Common myeloid progenitor, CD34-positive (primary cell): ENCODE measurements around the gene ZBED1.

Experiments
- CTCF ChIA-PET: fragments of 350-600 bp; sonication (Branson Sonifier 250); formaldehyde crosslinking; loops from one replicate; lab custom pipeline; 2021; ENCODE audit warnings: antibody characterized with exemption; lab: Charles Lee
- POLR2A ChIA-PET: fragments of 350-600 bp; sonication (Branson Sonifier 250); formaldehyde crosslinking; loops from one replicate; lab custom pipeline; 2021; ENCODE audit warnings: antibody characterized with exemption; lab: Charles Lee
- DNase-seq, 3 donors: peaks; one replicate each; pipeline versions ENCODE4 v3.0.0 to v3.0.0-alpha.2; 2013
- H3K27ac ChIP-seq, 2 experiments: 1 replicate in 1 of 2; 2 replicates in 1 of 2; pipeline ENCODE4 v1.7.0; 2013; ENCODE audit warnings: inconsistent platforms in 2 of 2, low read length in 2 of 2, mild to moderate bottlenecking in 2 of 2, low read depth in 1 of 2, moderate library complexity in 1 of 2; ENCODE audit not compliant: severe bottlenecking in 2 of 2, insufficient read depth in 1 of 2, poor library complexity in 1 of 2
- H3K27me3 ChIP-seq, 5 experiments: replicated peaks in 2 of 5; 1 replicate in 3 of 5; 2 replicates in 2 of 5; pipeline versions ENCODE4 v1.6.1 to v1.7.0; 2013; ENCODE audit warnings: low read length in 4 of 5, mild to moderate bottlenecking in 2 of 5, moderate library complexity in 2 of 5, inconsistent platforms in 1 of 5; ENCODE audit not compliant: insufficient read depth in 5 of 5, control insufficient read depth in 4 of 5
- H3K36me3 ChIP-seq, 4 experiments: 1 replicate in 2 of 4; 2 replicates in 2 of 4; pipeline versions ENCODE4 v1.6.1 to v1.7.0; 2013; ENCODE audit warnings: low read length in 3 of 4, control low read depth in 1 of 4, mild to moderate bottlenecking in 1 of 4; ENCODE audit not compliant: control insufficient read depth in 4 of 4, insufficient read depth in 4 of 4
- H3K4me1 ChIP-seq, 4 experiments: 1 replicate in 3 of 4; 2 replicates in 1 of 4; pipeline versions ENCODE4 v1.6.1 to v1.7.1; 2013; ENCODE audit warnings: low read length in 3 of 4, mild to moderate bottlenecking in 3 of 4, control low read depth in 1 of 4, inconsistent platforms in 1 of 4, moderate library complexity in 1 of 4; ENCODE audit not compliant: control insufficient read depth in 4 of 4, insufficient read depth in 4 of 4; ENCODE audit errors: control extremely low read depth in 1 of 4
- H3K4me3 ChIP-seq, 7 experiments: 1 replicate in 4 of 7; 2 replicates in 3 of 7; pipeline versions ENCODE4 v1.5.1 to v1.7.0; 2013; ENCODE audit warnings: mild to moderate bottlenecking in 7 of 7, low read length in 6 of 7, moderate library complexity in 6 of 7, inconsistent platforms in 2 of 7, low read depth in 2 of 7, control low read depth in 1 of 7; ENCODE audit not compliant: insufficient read depth in 4 of 7, control insufficient read depth in 1 of 7; ENCODE audit errors: extremely low read depth in 1 of 7
- H3K9me3 ChIP-seq, 5 experiments: 1 replicate in 4 of 5; 2 replicates in 1 of 5; pipeline versions ENCODE4 v1.6.1 to v1.7.1; 2013; ENCODE audit warnings: low read length in 4 of 5, mild to moderate bottlenecking in 2 of 5, inconsistent platforms in 1 of 5, low read depth in 1 of 5, moderate library complexity in 1 of 5; ENCODE audit not compliant: control insufficient read depth in 4 of 5, insufficient read depth in 2 of 5; ENCODE audit errors: control extremely low read depth in 1 of 5
- whole genome bisulfite sequencing: methylation state at CpG from one replicate; pipeline ENCODE4 v1.1.5; 2013; ENCODE audit not compliant: insufficient coverage; 5-methylcytosine and 5-hydroxymethylcytosine counted together

The ZBED1 gene

GRCh38 chrX:2542826-2543521 is 42.2 kb upstream of the ZBED1 start:
- Histone ChIP-seq H3K4me3 (no peak overlapping the region), H3K9me3 (peaks cover 0 to 8% (median 4%) of the 10 kb centered on the region in 5 experiments), H3K27me3 (no peaks in the 10 kb centered on the region), H3K36me3 (no peaks in the 10 kb centered on the region), H3K4me1 (peaks cover 0 to 11% (median 4%) of the 10 kb centered on the region in 4 experiments), H3K27ac (no peak overlapping the region)
- ChIA-PET CTCF (no interaction called here), POLR2A (no interaction called here)
- WGBS = 0% methylated on average over 2 of the region's 7 CpGs
- peak; percentile 33 to 79 (median 54) for DNase-seq

- Histone ChIP-seq H3K4me3 (no peak overlapping the region), H3K36me3 (no peaks in the 10 kb centered on the region), H3K9me3 (peaks cover 0 to 4% (median 2%) of the 10 kb centered on the region in 5 experiments), H3K27me3 (no peaks in the 10 kb centered on the region), H3K4me1 (peaks cover 0 to 11% (median 4%) of the 10 kb centered on the region in 4 experiments), H3K27ac (no peak overlapping the region)
- ChIA-PET POLR2A (no interaction called here), CTCF (no interaction called here)
- no CpG with 5 or more reads among the region's 8 CpGs for WGBS
- DNase-seq = no peak
These were observed 40.8 kb upstream of the ZBED1 start for GRCh38 chrX:2541603-2542002.

GRCh38 chrX:2540426-2540947 is 39.7 kb upstream of the ZBED1 start:
- CTCF ChIA-PET = no interaction called here
- Histone ChIP-seq H3K27ac (no peak overlapping the region), H3K4me1 (peaks cover 0 to 14% (median 4%) of the 10 kb centered on the region in 4 experiments), H3K27me3 (no peaks in the 10 kb centered on the region), H3K9me3 (peaks cover 0 to under 1% (median 0%) of the 10 kb centered on the region in 5 experiments), H3K4me3 (no peak overlapping the region), H3K36me3 (no peaks in the 10 kb centered on the region)
- POLR2A ChIA-PET = no interaction called here
- WGBS = 98% methylated on average over 6 of the region's 12 CpGs
- no peak for DNase-seq

GRCh38 chrX:2539586-2539985 is 38.8 kb upstream of the ZBED1 start:
- H3K36me3 ChIP-seq = no peaks in the 10 kb centered on the region
- H3K27ac ChIP-seq = no peak overlapping the region
- H3K4me3 ChIP-seq = no peak overlapping the region
- WGBS = 100% methylated on average over 1 of the region's 3 CpGs
- H3K9me3 ChIP-seq = no peaks in the 10 kb centered on the region
- H3K27me3 ChIP-seq = no peaks in the 10 kb centered on the region
- DNase-seq = no peak
- POLR2A ChIA-PET = no interaction called here
- CTCF ChIA-PET = no interaction called here
- peaks cover 0 to 14% (median 4%) of the 10 kb centered on the region in 4 experiments for H3K4me1 ChIP-seq

GRCh38 chrX:2538031-2538757 is 37.4 kb upstream of the ZBED1 start:
- WGBS = 94% methylated on average over 10 of the region's 15 CpGs
- POLR2A ChIA-PET = no interaction called here
- Histone ChIP-seq H3K27me3 (no peaks in the 10 kb centered on the region), H3K27ac (no peak overlapping the region), H3K4me3 (no peak overlapping the region), H3K36me3 (no peaks in the 10 kb centered on the region), H3K4me1 (peaks cover 0 to 13% (median 3%) of the 10 kb centered on the region in 4 experiments), H3K9me3 (no peaks in the 10 kb centered on the region)
- CTCF ChIA-PET = no interaction called here
- DNase-seq = no peak

GRCh38 chrX:2536974-2537373 is 36.2 kb upstream of the ZBED1 start:
- WGBS = 100% methylated on average over 2 of the region's 5 CpGs
- DNase-seq = no peak
- H3K4me1 ChIP-seq = peaks cover 0 to 9% (median 0%) of the 10 kb centered on the region in 4 experiments
- H3K4me3 ChIP-seq = no peak overlapping the region
- POLR2A ChIA-PET = no interaction called here
- CTCF ChIA-PET = no interaction called here
- H3K27me3 ChIP-seq = no peaks in the 10 kb centered on the region
- H3K27ac ChIP-seq = no peak overlapping the region
- no peaks in the 10 kb centered on the region for H3K9me3 ChIP-seq
- no peaks in the 10 kb centered on the region for H3K36me3 ChIP-seq

GRCh38 chrX:2536141-2536540 is 35.4 kb upstream of the ZBED1 start:
- 36% methylated on average over 4 of the region's 7 CpGs for WGBS
- ChIA-PET POLR2A (no interaction called here), CTCF (no interaction called here)
- H3K27me3 ChIP-seq = no peaks in the 10 kb centered on the region
- H3K4me3 ChIP-seq = no peak overlapping the region
- H3K9me3 ChIP-seq = no peaks in the 10 kb centered on the region
- H3K27ac ChIP-seq = no peak overlapping the region
- no peaks in the 10 kb centered on the region for H3K36me3 ChIP-seq
- H3K4me1 ChIP-seq = peaks cover 0 to 9% (median 0%) of the 10 kb centered on the region in 4 experiments
- peak; percentile 63 to 90 (median 85) for DNase-seq
